Peyer's patch (tissue), 4 donors: Measurements from ENCODE around the gene TCF4.

Experiments
- CTCF ChIP-seq, 6 experiments: fragments of 450-650 bp in 4 of 6; fragments of 200-600 bp in 2 of 6; sonication (generic) in 1 of 6; IDR thresholded peaks; one replicate each; pipeline ENCODE4 v1.5.1; 2017 to 2019; ENCODE audit warnings: antibody characterized with exemption in 6 of 6, mild to moderate bottlenecking in 3 of 6, moderate library complexity in 1 of 6
- POLR2A ChIP-seq, 2 donors: fragments of 450-650 bp; IDR thresholded peaks; one replicate each; pipeline ENCODE4 v1.5.1; 2017; ENCODE audit warnings: antibody characterized with exemption in 2 of 2, mild to moderate bottlenecking in 2 of 2, moderate library complexity in 2 of 2

GRCh38 chr18:55453186-55453585 is 134.8 kb downstream of the TCF4 start:
- TF ChIP-seq CTCF (IDR thresholded peaks at IDR 0.05): no peak
- TF ChIP-seq POLR2A (IDR thresholded peaks at IDR 0.05): no peak
